Loucy (cell line): ENCODE data around the gene KISS1.

Experiments used
- EZH2phosphoT487 ChIP-seq: fragments of 200-600 bp; IDR thresholded peaks from 2 replicates; pipeline ENCODE4 v1.6.1; 2018; ENCODE audit warnings: antibody characterized with exemption, mild to moderate bottlenecking, moderate library complexity, borderline replicate concordance
- TF ChIP-seq, protein P1 (sequence below): fragments of 200-600 bp; sonication (generic); conservative IDR thresholded peaks from 2 replicates; pipeline ENCODE4 v1.5.1; 2014; ENCODE audit warnings: mild to moderate bottlenecking, antibody characterized with exemption, low read length

DNA sequence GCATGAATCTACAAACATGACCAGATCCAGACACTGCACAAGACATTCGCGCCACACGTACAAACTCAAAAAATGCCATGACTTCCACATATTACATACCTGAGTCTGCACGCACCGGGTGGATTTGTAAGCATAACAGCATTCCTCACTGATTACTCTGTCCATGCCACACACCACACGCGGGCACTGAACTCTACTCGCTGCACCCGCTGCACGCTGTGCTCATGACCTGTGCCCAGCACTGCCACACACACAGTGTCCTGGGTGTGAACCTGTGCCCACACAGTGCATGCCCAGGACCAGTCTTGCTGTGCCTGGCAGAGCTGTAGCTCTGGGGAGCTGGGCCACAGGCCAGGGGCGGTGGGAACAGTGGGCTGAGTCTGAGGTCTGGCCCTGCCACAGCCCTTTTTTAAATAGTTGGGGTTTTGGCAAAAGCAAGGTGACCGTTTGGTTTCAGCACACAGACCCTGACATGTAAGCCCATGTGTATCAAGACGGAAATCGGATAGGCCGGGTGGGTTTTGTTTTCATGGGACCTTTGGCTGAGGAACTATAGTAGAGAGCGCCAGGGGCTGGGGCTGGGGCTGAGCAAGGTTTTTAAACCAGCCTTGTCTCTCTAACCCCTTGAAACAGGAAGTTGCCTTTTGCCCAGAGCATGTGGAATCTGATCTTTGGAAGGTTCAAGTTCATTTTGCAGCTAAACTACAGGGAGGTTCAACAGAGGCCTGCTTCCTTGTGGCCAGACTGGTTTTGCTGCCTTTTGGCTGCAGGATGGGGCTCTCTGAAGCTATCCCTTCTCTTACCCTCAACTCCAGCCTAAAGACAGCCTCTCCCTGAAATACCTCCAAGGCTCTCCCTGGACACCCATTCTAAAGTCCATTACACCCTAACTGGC, 29.8 kb upstream of the KISS1 start:
- TF ChIP-seq, protein P1, sequence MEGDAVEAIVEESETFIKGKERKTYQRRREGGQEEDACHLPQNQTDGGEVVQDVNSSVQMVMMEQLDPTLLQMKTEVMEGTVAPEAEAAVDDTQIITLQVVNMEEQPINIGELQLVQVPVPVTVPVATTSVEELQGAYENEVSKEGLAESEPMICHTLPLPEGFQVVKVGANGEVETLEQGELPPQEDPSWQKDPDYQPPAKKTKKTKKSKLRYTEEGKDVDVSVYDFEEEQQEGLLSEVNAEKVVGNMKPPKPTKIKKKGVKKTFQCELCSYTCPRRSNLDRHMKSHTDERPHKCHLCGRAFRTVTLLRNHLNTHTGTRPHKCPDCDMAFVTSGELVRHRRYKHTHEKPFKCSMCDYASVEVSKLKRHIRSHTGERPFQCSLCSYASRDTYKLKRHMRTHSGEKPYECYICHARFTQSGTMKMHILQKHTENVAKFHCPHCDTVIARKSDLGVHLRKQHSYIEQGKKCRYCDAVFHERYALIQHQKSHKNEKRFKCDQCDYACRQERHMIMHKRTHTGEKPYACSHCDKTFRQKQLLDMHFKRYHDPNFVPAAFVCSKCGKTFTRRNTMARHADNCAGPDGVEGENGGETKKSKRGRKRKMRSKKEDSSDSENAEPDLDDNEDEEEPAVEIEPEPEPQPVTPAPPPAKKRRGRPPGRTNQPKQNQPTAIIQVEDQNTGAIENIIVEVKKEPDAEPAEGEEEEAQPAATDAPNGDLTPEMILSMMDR, result no peak
- no peak for TF ChIP-seq EZH2phosphoT487
